SIG-M5 (cell line): ENCODE results near the gene COA6.
"Not testable (repeated sequence)": the region's sequence is repeated elsewhere in the genome, so short reads cannot be mapped to it uniquely, and the experiment has no call there.

ENCODE experiments used
- DNase-seq: peaks from one replicate; lab custom pipeline; 2025; lab: John Stamatoyannopoulos, UW

COA6 gene

GRCh38 chr1:234369784-234370183 is 3.5 kb upstream of the COA6 start:
- no peak for DNase-seq

DNA sequence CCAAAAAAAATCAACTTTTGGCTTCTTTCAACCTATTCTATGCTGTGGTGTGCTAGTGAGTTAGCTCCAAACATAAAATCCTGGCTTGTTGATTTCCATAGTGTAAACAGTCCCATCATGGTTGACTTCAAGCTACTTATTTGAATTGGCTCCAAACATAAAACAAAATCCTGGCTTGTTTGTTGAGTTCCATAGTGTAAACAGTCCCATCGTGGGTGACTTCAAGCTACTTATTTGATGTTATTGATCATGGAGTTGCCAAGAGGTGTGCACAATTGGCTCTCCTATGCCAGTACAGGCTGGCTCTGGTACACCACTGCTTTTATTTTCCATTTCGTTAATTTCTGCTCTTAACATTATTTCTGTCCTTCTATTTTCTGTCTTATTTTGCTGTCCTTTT is 1.8 kb upstream of the COA6 start:
- DNase-seq = no peak

- no peak for DNase-seq
Measured at GRCh38 chr1:234372011-234372757, 1.1 kb upstream of the COA6 start.

GRCh38 chr1:234373959-234374254 is 651 bp downstream of the COA6 start:
- no peak for DNase-seq

- no peak for DNase-seq
Measured at GRCh38 chr1:234375672-234376071, 2.4 kb downstream of the COA6 start.

DNA sequence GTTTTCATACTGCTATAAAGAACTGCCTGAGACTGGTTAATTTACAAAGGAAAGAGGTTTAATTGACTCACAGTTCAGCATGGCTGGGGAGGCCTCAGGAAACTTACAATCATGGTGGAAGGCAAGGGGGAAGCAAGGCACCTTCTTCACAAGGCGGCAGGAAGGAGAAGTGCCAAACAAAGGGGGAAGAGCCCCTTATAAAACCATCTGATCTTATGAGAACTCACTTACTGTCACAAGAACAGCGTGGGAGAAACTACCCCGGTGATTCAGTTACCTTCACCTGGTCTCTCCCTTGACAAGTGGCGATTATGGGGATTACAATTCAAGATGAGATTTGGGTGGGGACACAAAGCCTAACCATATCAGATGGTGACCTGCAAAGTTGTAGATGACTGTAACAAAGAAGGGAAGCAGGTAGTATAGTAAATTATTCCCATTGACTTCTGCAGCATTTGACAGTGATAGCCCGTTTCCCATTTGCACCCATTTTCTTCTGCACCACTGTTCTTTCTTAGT is 6.4 kb downstream of the COA6 start:
- not testable (repeated sequence) for DNase-seq

- no peak for DNase-seq
Measured at GRCh38 chr1:234381699-234382555, 8.7 kb downstream of the COA6 start.

- DNase-seq = no peak
Measured at GRCh38 chr1:234386122-234386521, 12.9 kb downstream of the COA6 start.

GRCh38 chr1:234388094-234388493 is 14.8 kb downstream of the COA6 start:
- DNase-seq = no peak

GRCh38 chr1:234393190-234393589 is 19.9 kb downstream of the COA6 start:
- DNase-seq = no peak

DNA sequence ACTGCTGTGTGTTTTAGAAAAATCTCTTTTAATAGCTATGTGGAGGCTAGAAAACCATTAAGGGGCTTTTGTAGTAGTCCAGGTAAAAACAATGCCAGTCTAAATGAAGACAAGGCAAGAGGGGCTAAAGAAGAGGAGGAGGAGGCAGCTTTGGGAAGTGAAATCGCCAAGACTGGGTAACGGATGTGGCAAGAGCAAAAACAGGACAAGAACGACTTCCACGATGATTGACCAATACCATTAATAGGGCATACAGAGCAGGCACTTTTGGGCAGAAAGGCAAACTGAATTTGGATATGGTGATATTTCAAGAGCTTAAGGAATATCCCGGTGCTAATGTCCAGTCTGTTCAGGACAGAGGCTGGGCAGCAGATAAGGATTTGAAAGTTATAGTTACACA is 22.0 kb downstream of the COA6 start:
- DNase-seq = no peak

GRCh38 chr1:234396092-234396491 is 22.8 kb downstream of the COA6 start:
- no peak for DNase-seq

DNA sequence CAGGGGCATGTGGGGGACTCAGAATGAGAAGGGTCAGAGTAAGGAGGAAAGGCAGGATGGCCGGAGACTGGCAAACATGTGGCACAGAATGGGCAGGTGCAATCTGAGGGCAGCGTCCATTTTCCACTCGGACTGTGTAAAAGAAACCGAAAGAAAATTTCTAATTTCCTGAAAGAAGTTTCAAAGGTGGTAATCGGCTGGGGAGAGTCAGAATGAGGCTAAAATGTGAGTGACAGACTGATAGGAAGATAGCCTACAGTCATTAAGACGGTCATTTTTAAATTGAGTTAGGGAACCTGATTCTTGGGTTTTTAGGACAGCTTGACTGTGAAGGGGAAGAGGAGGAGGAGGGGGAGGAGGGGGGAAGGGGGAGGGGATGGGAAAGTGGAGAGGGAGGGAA is 23.6 kb downstream of the COA6 start:
- no peak for DNase-seq

DNA sequence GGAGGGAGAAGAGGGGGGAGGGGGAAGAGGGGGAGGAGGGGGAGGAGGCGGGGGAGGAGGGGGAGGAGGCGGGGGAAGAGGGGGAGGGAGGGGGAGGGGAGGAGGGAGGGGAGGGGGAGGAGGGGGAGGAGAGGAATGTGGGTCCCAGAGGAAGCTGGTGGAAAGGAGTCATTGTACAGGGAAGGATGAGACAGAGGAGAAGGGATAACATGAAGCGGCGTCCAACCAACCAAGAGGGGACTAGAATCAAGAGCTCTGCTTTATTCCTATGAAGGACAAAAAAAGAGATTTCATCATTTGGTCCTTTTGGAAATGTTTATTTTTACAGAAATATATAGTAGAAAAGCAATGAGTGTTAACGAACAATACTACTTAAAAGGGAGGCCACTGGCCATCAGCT is 24.5 kb downstream of the COA6 start:
- DNase-seq = no peak

DNA sequence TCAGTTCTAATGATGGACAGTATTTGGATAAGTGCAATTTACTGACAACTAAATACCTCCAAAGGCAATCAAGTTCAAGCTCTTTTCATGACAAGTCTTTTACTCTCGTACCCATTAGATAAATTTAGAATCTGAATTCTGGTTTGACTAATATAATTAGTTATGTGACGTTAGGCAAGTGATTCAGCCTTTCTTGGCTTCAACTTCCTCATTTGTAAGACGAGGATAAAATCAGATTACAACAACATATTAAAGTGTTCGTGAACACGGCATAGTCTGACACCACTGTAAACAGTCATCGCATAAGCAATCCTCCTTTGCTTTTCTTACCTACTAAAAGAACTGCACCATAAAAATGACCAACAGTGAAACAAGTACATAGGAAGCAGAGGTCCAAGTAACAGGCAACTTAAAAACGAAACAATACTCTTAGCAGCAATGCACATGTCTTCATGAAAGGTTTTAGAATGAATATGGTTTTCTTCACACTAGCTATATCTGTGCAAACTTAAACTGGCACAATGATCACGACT is 25.7 kb downstream of the COA6 start:
- DNase-seq = no peak

DNA sequence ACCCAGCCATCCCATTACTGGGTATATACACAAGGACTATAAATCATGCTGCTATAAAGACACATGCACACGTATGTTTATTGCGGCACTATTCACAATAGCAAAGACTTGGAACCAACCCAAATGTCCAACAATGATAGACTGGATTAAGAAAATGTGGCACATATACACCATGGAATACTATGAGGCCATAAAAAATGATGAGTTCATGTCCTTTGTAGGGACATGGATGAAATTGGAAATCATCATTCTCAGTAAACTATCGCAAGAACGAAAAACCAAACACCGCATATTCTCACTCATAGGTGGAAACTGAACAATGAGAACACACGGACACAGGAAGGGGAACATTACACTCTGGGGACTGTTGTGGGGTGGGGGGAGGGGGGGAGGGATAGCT is 26.3 kb downstream of the COA6 start:
- not testable (repeated sequence) for DNase-seq

GRCh38 chr1:234400773-234401172 is 27.5 kb downstream of the COA6 start:
- no peak for DNase-seq

DNA sequence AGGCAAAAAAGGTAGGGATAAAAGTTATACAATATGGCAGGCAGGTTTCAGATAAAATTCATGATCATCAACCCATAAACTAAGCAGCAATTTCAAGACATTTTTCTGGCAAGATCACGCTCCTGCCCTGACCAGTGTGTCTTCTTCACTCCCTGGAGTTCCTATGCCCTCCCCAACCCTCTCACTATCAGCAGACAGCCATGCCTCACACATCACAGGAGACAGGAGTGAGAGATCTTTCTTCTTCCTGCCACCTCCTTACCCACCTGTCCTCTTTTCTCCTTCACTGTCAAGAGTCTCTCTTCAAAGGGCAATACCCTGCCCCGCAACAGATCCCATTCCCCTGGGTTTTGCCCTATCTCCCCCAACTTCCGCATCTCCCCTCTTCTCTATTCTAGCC is 28.4 kb downstream of the COA6 start:
- DNase-seq = no peak

- no peak for DNase-seq
Measured at GRCh38 chr1:234402939-234403338, 29.7 kb downstream of the COA6 start.

GRCh38 chr1:234405676-234406075 is 32.4 kb downstream of the COA6 start:
- no peak for DNase-seq

DNA sequence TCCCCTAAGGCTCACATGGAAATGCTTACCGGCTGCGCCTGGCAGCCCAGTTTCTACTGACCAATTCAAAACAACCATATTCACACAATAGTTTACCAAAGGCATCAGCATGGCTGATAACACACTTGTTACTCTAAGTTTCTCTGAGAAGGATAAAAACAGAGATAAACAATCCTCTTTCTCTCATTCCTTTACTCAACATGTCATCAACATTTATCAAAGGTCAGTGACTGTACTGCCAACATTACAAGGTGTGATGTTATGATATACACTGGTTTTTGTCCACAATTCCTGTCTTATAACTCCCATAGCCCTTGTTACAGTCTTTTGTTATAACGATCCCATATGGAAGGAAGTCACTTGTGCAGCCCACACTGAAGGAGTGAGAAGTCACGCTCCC is 33.6 kb downstream of the COA6 start:
- DNase-seq = no peak

DNA sequence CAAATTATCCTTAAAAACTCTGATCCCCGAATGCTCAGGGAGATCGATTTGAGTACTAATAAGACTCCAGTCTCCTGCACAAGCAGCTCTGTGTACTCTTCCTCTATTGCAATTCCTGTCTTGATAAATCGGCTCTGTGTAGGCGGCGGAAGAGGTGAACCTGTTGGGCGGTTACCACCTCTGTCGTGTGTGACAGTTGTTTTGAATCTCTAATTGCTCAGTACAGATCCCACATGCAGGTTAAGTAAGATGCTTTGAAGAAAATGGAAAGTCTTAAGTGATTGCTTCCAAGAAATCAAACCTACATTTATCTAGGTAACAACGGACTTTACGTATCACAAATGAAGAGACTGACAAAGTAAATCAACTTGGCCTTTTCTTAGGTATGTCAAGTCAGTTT is 35.5 kb downstream of the COA6 start:
- no peak for DNase-seq

- no peak for DNase-seq
Measured at GRCh38 chr1:234409328-234409727, 36.1 kb downstream of the COA6 start.
